ENCODE data around the gene KRTAP2-1.
"Not testable (repeated sequence)": the region's sequence is repeated elsewhere in the genome, so short reads cannot be mapped to it uniquely, and the experiment has no call there.

Gene KRTAP2-1

GRCh38 chr17:41046735-41047465, at the start of gene KRTAP2-1:
Gene KRTAP2-1 (minus strand): TSS chr17:41047316. CDS start chr17:41047267, 49 bp downstream.
- not testable (repeated sequence) for H3K27ac ChIP-seq

GRCh38 chr17:41096055-41096454, 48.9 kb upstream of the KRTAP2-1 start:
- no peak for TF ChIP-seq ZFX (IDR thresholded peaks at IDR 0.05)
- TF ChIP-seq, protein P1, sequence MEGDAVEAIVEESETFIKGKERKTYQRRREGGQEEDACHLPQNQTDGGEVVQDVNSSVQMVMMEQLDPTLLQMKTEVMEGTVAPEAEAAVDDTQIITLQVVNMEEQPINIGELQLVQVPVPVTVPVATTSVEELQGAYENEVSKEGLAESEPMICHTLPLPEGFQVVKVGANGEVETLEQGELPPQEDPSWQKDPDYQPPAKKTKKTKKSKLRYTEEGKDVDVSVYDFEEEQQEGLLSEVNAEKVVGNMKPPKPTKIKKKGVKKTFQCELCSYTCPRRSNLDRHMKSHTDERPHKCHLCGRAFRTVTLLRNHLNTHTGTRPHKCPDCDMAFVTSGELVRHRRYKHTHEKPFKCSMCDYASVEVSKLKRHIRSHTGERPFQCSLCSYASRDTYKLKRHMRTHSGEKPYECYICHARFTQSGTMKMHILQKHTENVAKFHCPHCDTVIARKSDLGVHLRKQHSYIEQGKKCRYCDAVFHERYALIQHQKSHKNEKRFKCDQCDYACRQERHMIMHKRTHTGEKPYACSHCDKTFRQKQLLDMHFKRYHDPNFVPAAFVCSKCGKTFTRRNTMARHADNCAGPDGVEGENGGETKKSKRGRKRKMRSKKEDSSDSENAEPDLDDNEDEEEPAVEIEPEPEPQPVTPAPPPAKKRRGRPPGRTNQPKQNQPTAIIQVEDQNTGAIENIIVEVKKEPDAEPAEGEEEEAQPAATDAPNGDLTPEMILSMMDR (conservative IDR thresholded peaks at IDR 0.05), result no peak
- H3K27ac ChIP-seq, result no peak overlapping the region

- H3K27ac ChIP-seq, result not testable (repeated sequence)
Observed at GRCh38 chr17:41088760-41089352, 41.7 kb upstream of the KRTAP2-1 start.

GRCh38 chr17:41084100-41084856, 37.2 kb upstream of the KRTAP2-1 start, which contains the start of gene KRTAP4-7:
Gene KRTAP4-7 (plus strand): TSS chr17:41084150. CDS start chr17:41084207, 57 bp downstream.
- H3K27ac ChIP-seq, result not testable (repeated sequence)

GRCh38 chr17:41083427-41083826, 36.3 kb upstream of the KRTAP2-1 start:
- not testable (repeated sequence) for H3K27ac ChIP-seq

- TF ChIP-seq, protein P1 (conservative IDR thresholded peaks at IDR 0.05), result no peak
- no peak for TF ChIP-seq ZFX (IDR thresholded peaks at IDR 0.05)
- no peak overlapping the region for H3K27ac ChIP-seq
Observed at GRCh38 chr17:41082626-41083025, 35.5 kb upstream of the KRTAP2-1 start.

DNA sequence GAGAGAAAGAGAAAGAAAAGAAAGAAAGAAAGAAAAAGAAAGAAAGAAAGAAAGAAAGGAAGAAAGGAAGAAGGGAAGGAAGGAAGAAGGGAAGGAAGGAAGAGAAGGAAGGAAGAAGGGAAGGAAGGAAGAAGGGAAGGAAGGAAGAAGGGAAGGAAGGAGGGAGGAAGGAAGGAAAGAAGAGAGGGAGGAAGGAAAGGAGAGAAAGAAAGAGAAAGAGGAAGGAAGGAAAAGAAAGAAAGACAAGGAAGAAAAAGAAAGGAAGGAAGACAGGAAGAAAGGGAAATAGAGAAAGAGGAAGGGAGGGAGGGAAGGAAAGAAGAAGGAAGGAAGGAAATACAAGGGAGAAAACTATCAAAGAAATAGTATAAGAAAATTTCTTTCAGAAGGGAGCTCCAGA, 29.7 kb upstream of the KRTAP2-1 start:
- TF ChIP-seq, protein P1 (conservative IDR thresholded peaks at IDR 0.05), result no peak
- no peak for TF ChIP-seq ZFX (IDR thresholded peaks at IDR 0.05)
- H3K27ac ChIP-seq, result no peak overlapping the region

DNA sequence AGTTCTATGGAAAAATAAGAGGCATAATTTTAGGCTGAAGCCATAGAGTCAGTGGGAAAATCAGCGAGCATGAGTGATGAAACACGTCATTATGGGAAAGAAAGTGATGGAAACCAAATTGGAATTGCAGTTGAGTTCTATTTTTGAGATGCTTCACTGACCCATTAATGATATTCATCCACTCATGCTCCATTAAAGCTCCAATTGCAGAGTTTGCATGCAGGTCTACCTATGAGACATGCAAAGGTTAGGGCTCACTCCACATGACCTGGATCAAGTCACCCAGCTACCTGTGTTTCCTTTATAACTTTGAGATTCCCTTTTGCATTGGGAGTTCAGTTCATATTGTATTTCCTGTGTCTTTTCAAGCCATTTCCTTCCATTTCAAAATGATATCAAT, 26.6 kb upstream of the KRTAP2-1 start:
- no peak overlapping the region for H3K27ac ChIP-seq
- TF ChIP-seq ZFX (IDR thresholded peaks at IDR 0.05), result no peak
- TF ChIP-seq, protein P1 (conservative IDR thresholded peaks at IDR 0.05), result no peak

DNA sequence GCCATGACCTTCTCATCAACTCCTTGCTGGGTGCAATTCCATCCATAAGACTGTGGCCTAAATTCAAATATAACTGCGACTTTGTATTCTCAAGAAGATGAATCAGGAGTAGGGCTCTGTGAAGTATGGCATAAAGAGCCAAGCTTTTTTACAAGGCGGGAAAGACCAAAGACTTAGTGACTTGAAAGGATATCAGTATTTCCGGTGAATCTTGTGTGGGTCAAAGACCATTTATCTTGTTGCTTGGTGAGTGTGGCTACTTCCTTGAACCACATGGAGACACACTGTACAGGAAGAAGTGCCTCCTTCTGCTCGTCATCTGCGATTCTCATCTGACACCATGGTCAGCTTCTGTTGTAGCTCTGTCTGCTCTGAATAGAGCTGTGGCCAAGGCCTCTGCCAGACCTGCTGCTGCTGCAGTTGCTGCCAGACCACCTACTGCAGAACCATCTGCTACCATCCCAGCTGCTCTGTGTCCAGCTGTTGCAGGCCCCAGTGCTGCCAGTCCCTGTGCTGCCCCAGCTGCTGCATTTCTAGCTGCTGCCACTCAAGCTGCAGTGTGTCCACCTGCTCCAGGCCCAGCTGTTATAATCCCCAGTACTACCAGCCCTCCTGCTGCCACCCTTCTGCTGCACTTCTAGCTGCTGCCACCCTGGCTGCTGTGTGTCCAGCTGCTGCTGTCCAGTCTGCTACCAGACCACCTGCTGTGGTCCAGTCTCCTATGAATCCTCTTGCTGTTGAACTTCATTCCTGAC, 24.7 kb upstream of the KRTAP2-1 start:
- TF ChIP-seq, protein P1 (conservative IDR thresholded peaks at IDR 0.05), result no peak
- TF ChIP-seq ZFX (IDR thresholded peaks at IDR 0.05), result no peak
- H3K27ac ChIP-seq, result no peak overlapping the region
